Testis (tissue), 3 donors: ENCODE data around the gene PAN3. TPM values are rescaled to one million over a fixed set of nuclear protein-coding genes. Genes with fewer than 3 reads are reported as not detected.

Experiments used
- DNase-seq: peaks from one replicate; pipeline ENCODE4 v3.0.0-alpha.2; 2019
- H3K27ac ChIP-seq, 2 donors: fragments of 200-600 bp; sonication (generic); one replicate each; pipeline ENCODE4 v1.5.1; 2019
- H3K27me3 ChIP-seq: fragments of 200-600 bp; sonication (generic); one replicate; pipeline ENCODE4 v1.5.1; 2019
- H3K36me3 ChIP-seq: fragments of 200-600 bp; sonication (generic); one replicate; pipeline ENCODE4 v1.5.1; 2017; ENCODE audit warnings: low read depth; ENCODE audit errors: missing control alignments
- H3K4me1 ChIP-seq: fragments of 200-600 bp; sonication (generic); one replicate; pipeline ENCODE4 v1.5.1; 2019
- H3K4me3 ChIP-seq, 2 donors: fragments of 200-600 bp; sonication (generic); one replicate each; pipeline ENCODE4 v1.5.1; 2017 to 2019
- H3K9me3 ChIP-seq: fragments of 200-600 bp; sonication (generic); one replicate; pipeline ENCODE4 v1.5.1; 2017
- CTCF ChIP-seq, 3 experiments: fragments of 450-650 bp in 2 of 3; fragments of 200-600 bp in 1 of 3; sonication (generic) in 1 of 3; IDR thresholded peaks; one replicate each; pipeline ENCODE4 v1.5.1; 2016 to 2019; ENCODE audit warnings: antibody characterized with exemption in 3 of 3, mild to moderate bottlenecking in 2 of 3, moderate library complexity in 1 of 3
- POLR2A ChIP-seq: fragments of 450-650 bp; IDR thresholded peaks from one replicate; pipeline ENCODE4 v1.6.1; 2017; ENCODE audit warnings: antibody characterized with exemption, mild to moderate bottlenecking, moderate library complexity
- WGBS, 2 donors: methylation state at CpG; one replicate each; pipeline ENCODE4 v1.1.5; 2018; 5-methylcytosine and 5-hydroxymethylcytosine counted together
- intact Hi-C: fragments of 100-400 bp; cut with DNase I; formaldehyde crosslinking; loops from one replicate; pipeline ENCODE4 v1.15.1; 2023; ENCODE audit warnings: low total_unique reads
- polyA plus RNA-seq: library from polyadenylated mRNA; stranded (reverse); fragments of 350-450 nt; fragmentation: Illumina TruSeq; extraction: RNeasy Lipid Tissue Mini Kit (QIAGEN cat#74804); gene quantifications from one replicate; pipeline ENCODE4 v1.2.3, GENCODE V29; 2014; ENCODE audit warnings: low read depth, low replicate concordance; ENCODE audit not compliant: insufficient read depth
- total RNA-seq, 2 donors: library from RNA; depleted of rRNA; stranded (reverse); fragments of >200 nt; gene quantifications; one replicate each; pipeline ENCODE4 v1.2.3, GENCODE V29; 2016

PAN3 gene
- total and polyA plus RNA-seq, 3 donors from 2014 or later: 30.2 to 76.2 (median 74.8) TPM

DNA sequence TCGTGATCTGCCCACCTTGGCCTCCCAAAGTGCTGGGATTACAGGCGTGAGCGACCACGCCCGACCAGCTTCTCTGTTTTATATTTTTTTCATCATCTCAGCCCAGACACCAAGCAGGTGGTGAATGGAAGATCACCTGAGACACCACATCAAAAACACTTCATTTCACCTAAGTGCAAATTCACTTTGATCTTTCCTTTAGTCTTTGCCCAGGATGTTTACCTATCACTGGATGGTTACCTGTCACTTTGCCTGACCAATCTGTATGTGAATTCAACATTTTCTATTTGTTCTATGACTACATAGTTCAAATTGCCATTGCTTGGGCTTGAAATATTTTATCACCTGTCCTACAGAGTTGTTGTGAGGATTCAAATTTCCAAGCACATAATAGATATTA is 65.7 kb downstream of the PAN3 start:
- intact Hi-C loops: no loop called here
- no peak for TF ChIP-seq CTCF (IDR thresholded peaks at IDR 0.05)
- TF ChIP-seq POLR2A: no peak
- WGBS, 2 donors: 95 to 98% methylated on average over 5 of the region's 5 CpGs
- no peaks in the 10 kb centered on the region for H3K36me3 ChIP-seq
- no peak for DNase-seq
- H3K4me3 ChIP-seq: no peak overlapping the region
- no peaks in the 10 kb centered on the region for H3K4me1 ChIP-seq
- H3K9me3 ChIP-seq: no peaks in the 10 kb centered on the region
- no peak overlapping the region for H3K27ac ChIP-seq
- no peaks in the 10 kb centered on the region for H3K27me3 ChIP-seq

- TF ChIP-seq POLR2A (no peak), CTCF (IDR thresholded peaks at IDR 0.05) (no peak)
- WGBS, 2 donors: 85 to 93% methylated on average over 5 of the region's 5 CpGs
- H3K4me1 ChIP-seq: no peaks in the 10 kb centered on the region
- intact Hi-C loops: no loop called here
- no peak overlapping the region for H3K27ac ChIP-seq
- no peak overlapping the region for H3K4me3 ChIP-seq
- no peaks in the 10 kb centered on the region for H3K9me3 ChIP-seq
- H3K27me3 ChIP-seq: no peaks in the 10 kb centered on the region
- H3K36me3 ChIP-seq: no peaks in the 10 kb centered on the region
- DNase-seq: no peak
Observed at GRCh38 chr13:28204690-28205443, 66.5 kb downstream of the PAN3 start.

GRCh38 chr13:28218679-28219078 is 80.3 kb downstream of the PAN3 start:
- intact Hi-C loops: no loop called here
- Histone ChIP-seq H3K4me3 (no peak overlapping the region), H3K27ac (no peak overlapping the region), H3K36me3 (no peaks in the 10 kb centered on the region), H3K9me3 (no peaks in the 10 kb centered on the region), H3K27me3 (no peaks in the 10 kb centered on the region), H3K4me1 (no peaks in the 10 kb centered on the region)
- 73 to 79% methylated on average over 4 of the region's 4 CpGs for WGBS, 2 donors
- TF ChIP-seq POLR2A (no peak), CTCF (IDR thresholded peaks at IDR 0.05) (no peak)
- DNase-seq: no peak

GRCh38 chr13:28219408-28220099 is 81.2 kb downstream of the PAN3 start:
- TF ChIP-seq POLR2A: no peak
- TF ChIP-seq CTCF (IDR thresholded peaks at IDR 0.05): no peak
- Histone ChIP-seq H3K36me3 (no peaks in the 10 kb centered on the region), H3K27ac (no peak overlapping the region), H3K27me3 (no peaks in the 10 kb centered on the region), H3K4me1 (no peaks in the 10 kb centered on the region), H3K9me3 (no peaks in the 10 kb centered on the region), H3K4me3 (no peak overlapping the region)
- DNase-seq: no peak
- intact Hi-C loops: no loop called here
- 95 to 96% methylated on average over 4 of the region's 4 CpGs for WGBS, 2 donors
